ENCODE measurements around the gene SPINT1. TPM values are rescaled to one million over a fixed set of nuclear protein-coding genes. Genes with fewer than 3 reads are reported as not detected.

SPINT1 gene
- total RNA-seq, 4 donors from 2014 or later = 84.3 to 143 (median 113) TPM

DNA sequence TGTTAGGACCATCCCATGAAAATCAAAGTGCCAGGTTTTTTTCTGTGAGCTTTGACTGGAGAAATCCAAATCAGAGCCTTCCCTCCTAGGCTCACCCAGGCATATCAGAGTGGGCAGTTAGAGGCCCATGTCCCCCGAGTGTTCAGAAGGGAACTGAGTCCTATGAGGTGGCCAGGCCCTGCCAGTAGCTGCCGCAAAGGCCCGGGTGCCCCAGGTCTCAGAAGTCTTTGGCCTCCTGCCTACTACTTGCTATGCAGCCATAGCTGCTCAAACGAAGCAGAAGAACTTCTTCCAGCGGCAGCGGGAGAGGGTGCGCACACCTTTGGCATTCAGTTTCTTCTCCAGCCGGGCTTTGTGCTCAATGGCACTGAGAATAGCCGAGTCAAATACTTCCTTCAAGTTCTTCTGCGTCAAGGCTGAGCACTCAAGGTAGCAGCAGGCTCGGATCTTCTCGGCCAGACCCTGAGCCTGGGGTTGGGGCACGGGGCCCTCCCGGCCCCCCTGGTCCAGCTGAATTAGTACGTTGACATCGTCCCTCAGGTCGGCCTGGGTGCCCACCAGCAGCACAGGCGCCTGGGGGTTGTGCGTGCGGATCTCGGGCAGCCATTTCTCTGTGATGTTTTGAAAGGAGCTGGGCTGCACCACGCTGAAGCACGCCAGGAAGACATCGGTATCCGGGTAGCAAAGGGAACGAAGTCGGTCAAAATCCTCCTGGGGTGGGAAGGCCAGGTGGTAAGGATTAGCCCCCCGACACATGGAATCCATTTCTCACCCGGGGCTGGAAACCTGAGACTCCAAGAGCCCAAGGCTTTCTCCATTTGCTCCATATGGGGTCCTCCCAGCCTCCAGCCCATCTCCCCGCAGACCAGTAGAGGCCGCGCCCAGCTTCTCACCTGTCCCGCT is 29.2 kb downstream of the SPINT1 start:
- no peaks in the 10 kb centered on the region for H3K27me3 ChIP-seq
- H3K36me3 ChIP-seq = no peaks in the 10 kb centered on the region
- no peak for TF ChIP-seq POLR2A (IDR thresholded peaks at IDR 0.05)
- TF ChIP-seq, protein P1, sequence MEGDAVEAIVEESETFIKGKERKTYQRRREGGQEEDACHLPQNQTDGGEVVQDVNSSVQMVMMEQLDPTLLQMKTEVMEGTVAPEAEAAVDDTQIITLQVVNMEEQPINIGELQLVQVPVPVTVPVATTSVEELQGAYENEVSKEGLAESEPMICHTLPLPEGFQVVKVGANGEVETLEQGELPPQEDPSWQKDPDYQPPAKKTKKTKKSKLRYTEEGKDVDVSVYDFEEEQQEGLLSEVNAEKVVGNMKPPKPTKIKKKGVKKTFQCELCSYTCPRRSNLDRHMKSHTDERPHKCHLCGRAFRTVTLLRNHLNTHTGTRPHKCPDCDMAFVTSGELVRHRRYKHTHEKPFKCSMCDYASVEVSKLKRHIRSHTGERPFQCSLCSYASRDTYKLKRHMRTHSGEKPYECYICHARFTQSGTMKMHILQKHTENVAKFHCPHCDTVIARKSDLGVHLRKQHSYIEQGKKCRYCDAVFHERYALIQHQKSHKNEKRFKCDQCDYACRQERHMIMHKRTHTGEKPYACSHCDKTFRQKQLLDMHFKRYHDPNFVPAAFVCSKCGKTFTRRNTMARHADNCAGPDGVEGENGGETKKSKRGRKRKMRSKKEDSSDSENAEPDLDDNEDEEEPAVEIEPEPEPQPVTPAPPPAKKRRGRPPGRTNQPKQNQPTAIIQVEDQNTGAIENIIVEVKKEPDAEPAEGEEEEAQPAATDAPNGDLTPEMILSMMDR (IDR thresholded peaks at IDR 0.05) = no peak
- H3K4me3 ChIP-seq (replicated peaks in 1 of 3) = peak overlapping the region in 1 of 3 donors; percentile 37
- WGBS, 2 donors = 39 to 50% methylated on average over 14 to 32 of the region's 33 CpGs
- no peaks in the 10 kb centered on the region for H3K9me3 ChIP-seq
- intact Hi-C loops (cut with DNase I) = no loop called here
- peaks cover 0 to 13% of the 10 kb centered on the region in 2 donors for H3K4me1 ChIP-seq
- no peak overlapping the region for H3K27ac ChIP-seq
- DNase-seq = peak; percentile 39 to 49

DNA sequence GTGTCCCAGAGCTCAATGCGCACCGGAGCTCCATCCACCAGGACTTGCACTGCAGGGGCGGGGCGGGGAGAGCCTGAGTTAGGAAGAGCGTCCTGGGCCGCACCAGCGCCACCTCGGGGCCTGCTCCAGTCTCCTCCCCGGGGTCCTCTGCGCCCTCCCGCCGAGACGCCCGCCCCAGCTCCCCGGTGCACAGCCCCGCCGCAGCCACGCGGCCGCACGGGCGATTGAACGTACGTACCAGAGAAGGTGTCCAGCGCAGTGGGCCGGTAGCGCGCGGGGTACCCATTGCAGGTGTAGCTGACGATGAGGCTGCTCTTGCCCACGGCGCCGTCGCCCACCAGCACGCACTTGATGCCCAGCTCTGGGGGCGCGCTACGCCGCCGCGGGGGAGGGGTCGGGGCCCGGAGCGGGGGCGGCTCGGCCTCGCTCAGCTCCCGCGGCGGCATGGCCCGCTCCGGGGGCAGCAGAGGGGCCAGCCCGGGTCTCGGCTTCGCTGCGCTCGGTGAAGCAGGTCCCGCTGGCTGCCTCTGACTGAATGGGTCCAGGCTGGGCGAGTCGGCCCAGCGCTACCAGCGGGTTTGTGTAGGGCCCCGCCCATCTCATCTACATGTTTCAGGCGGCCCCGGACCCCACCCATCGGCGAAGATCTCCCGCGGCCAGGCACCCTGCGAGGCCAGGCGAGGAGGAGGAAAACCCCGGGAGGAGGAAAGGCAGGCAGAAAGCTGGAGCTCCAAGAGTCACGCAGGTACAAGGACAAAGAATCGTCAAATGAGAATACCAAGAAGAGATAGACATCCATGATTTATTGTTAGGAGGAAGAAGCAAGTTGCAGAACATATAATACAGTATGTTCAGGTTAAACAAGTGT is 30.1 kb downstream of the SPINT1 start, which contains the start of gene RHOV:
TSS of gene RHOV (minus strand) at position 541 of the 868 bp plus-strand sequence. CDS start at position 446, 95 bp downstream.
- Histone ChIP-seq H3K4me1 (peaks cover 0 to 13% of the 10 kb centered on the region in 2 donors), H3K36me3 (no peaks in the 10 kb centered on the region), H3K27ac (no peak within 1 kb of the TSS), H3K4me3 (replicated peaks in 1 of 3) (peak within 1 kb of the TSS in 2 of 3 donors; percentile 22 to 37), H3K27me3 (no peaks in the 10 kb centered on the region), H3K9me3 (no peaks in the 10 kb centered on the region)
- WGBS, 2 donors = 0 to 1% methylated on average over 24 to 29 of the region's 74 CpGs
- TF ChIP-seq, protein P1 (IDR thresholded peaks at IDR 0.05) = peak in 3 of 6 experiments; percentile 14 to 44 (median 19)
- peak in 1 of 2 donors; percentile 36 for TF ChIP-seq POLR2A (IDR thresholded peaks at IDR 0.05)
- intact Hi-C loops (cut with DNase I) = no loop called here
- peak; percentile 77 to 78 for DNase-seq

DNA sequence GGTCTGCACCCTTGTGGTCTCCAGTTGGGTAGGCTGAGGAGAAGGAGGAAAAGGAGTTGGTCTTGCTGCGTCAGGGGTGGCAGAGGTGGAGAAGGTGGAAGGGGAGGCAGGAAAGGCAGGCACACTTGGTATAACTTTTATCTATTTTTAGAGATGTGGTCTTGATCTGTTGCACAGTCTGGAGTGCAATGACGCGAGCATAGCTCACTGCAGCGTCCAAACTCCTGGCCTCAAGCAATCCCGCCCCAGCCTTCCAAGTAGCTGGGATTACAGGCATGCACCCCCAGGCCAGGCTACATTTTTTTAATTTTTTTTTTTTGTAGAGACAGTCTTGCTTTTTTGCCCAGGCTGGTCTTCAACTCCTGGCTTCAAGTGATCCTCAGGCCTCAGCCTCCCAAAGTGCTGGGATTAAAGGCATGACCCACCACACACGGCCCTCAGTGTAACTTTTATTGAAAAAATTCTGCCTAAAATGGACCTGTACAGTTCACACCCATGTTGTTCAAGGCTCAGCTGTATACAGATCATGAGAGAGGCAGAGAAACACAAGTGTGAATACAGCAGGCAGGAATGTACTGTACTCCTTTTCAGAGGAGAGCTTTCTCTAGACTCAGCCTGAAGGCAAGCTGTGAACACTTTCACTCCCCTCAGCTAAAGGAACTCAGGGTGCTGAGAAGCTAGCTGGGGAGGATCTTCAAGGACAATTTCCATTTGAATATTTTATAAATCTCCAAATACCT is 32.3 kb downstream of the SPINT1 start:
- 93 to 97% methylated on average over 6 of the region's 6 CpGs for WGBS, 2 donors

DNA sequence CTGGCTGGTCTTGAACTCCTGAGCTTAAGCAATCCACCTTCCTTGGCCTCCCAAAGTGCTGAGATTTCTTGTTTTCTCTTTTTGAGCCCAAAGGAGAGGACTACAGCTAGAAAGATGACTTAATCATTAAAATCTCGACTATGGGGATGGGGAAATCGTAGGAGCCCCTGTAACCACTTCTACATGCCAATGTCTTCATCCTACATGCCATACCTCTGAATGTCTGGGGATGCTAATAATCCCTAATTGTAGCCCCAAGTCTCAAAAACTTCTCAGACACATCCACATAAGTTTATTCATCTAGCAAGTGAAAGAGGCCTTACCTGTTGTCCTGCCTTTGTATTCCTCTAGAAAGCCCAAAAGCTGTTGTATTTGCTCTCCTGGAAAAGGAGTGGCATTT is 33.8 kb downstream of the SPINT1 start:
- no peak for DNase-seq
- TF ChIP-seq POLR2A (IDR thresholded peaks at IDR 0.05) = no peak
- TF ChIP-seq, protein P1 (IDR thresholded peaks at IDR 0.05) = no peak
- no peaks in the 10 kb centered on the region for H3K27me3 ChIP-seq
- no peak overlapping the region for H3K27ac ChIP-seq
- 67 to 79% methylated on average over 2 of the region's 2 CpGs for WGBS, 2 donors
- no peaks in the 10 kb centered on the region for H3K9me3 ChIP-seq
- H3K36me3 ChIP-seq = no peaks in the 10 kb centered on the region
- no peak overlapping the region for H3K4me3 ChIP-seq (replicated peaks in 1 of 3)
- peaks cover 0 to 13% of the 10 kb centered on the region in 2 donors for H3K4me1 ChIP-seq
- intact Hi-C loops (cut with DNase I) = no loop called here

More for the DNA sequence above, 32.3 kb downstream of the SPINT1 start:
- Histone ChIP-seq H3K4me1 (peaks cover 0 to 13% of the 10 kb centered on the region in 2 donors), H3K36me3 (no peaks in the 10 kb centered on the region), H3K27me3 (no peaks in the 10 kb centered on the region), H3K27ac (no peak overlapping the region), H3K4me3 (replicated peaks in 1 of 3) (no peak overlapping the region), H3K9me3 (no peaks in the 10 kb centered on the region)
- intact Hi-C loops (cut with DNase I) = no loop called here
- no peak for DNase-seq
- TF ChIP-seq, protein P1 (IDR thresholded peaks at IDR 0.05) = no peak
- no peak for TF ChIP-seq POLR2A (IDR thresholded peaks at IDR 0.05)
